PFSK-1 (cell line): ENCODE measurements around the gene POU2F1.

Experiments
- FOXP2 ChIP-seq: optimal IDR thresholded peaks from 2 replicates; pipeline ENCODE3; 2011; ENCODE audit warnings: borderline replicate concordance, control low read depth, inconsistent platforms; ENCODE audit not compliant: insufficient read depth; ENCODE audit errors: extremely low read length, extremely low read depth
- POLR2AphosphoS5 ChIP-seq: IDR thresholded peaks from 2 replicates; pipeline ENCODE4 v1.6.1; 2012; ENCODE audit warnings: low read depth, mild to moderate bottlenecking, control low read depth, low read length, moderate library complexity
- SIN3A ChIP-seq: IDR thresholded peaks from 2 replicates; pipeline ENCODE4 v1.6.1; 2012; ENCODE audit warnings: mild to moderate bottlenecking, low read length, moderate library complexity, borderline replicate concordance; ENCODE audit not compliant: insufficient read depth
- TAF1 ChIP-seq: IDR thresholded peaks from 2 replicates; pipeline ENCODE4 v1.6.1; 2012; ENCODE audit warnings: low read length, control low read depth, borderline replicate concordance; ENCODE audit not compliant: insufficient read depth
- TF ChIP-seq, protein P1 (sequence below), 2 experiments: IDR thresholded peaks; 2 replicates each; pipeline versions ENCODE4 v1.6.1 to v1.8.0; 2011 to 2012; ENCODE audit warnings: low read depth in 2 of 2, low read length in 2 of 2, control low read depth in 1 of 2, inconsistent platforms in 1 of 2, mild to moderate bottlenecking in 1 of 2, moderate library complexity in 1 of 2; ENCODE audit not compliant: insufficient read depth in 1 of 2

Gene POU2F1

GRCh38 chr1:167178831-167179230 lies 41.9 kb upstream of the POU2F1 start:
- TF ChIP-seq SIN3A (no peak), TAF1 (no peak), FOXP2 (no peak), POLR2AphosphoS5 (no peak)
- TF ChIP-seq, protein P1, sequence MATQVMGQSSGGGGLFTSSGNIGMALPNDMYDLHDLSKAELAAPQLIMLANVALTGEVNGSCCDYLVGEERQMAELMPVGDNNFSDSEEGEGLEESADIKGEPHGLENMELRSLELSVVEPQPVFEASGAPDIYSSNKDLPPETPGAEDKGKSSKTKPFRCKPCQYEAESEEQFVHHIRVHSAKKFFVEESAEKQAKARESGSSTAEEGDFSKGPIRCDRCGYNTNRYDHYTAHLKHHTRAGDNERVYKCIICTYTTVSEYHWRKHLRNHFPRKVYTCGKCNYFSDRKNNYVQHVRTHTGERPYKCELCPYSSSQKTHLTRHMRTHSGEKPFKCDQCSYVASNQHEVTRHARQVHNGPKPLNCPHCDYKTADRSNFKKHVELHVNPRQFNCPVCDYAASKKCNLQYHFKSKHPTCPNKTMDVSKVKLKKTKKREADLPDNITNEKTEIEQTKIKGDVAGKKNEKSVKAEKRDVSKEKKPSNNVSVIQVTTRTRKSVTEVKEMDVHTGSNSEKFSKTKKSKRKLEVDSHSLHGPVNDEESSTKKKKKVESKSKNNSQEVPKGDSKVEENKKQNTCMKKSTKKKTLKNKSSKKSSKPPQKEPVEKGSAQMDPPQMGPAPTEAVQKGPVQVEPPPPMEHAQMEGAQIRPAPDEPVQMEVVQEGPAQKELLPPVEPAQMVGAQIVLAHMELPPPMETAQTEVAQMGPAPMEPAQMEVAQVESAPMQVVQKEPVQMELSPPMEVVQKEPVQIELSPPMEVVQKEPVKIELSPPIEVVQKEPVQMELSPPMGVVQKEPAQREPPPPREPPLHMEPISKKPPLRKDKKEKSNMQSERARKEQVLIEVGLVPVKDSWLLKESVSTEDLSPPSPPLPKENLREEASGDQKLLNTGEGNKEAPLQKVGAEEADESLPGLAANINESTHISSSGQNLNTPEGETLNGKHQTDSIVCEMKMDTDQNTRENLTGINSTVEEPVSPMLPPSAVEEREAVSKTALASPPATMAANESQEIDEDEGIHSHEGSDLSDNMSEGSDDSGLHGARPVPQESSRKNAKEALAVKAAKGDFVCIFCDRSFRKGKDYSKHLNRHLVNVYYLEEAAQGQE (IDR thresholded peaks at IDR 0.05; ENCODE audit: insufficient read depth in 1 of 2, low read depth in 2 of 2, low read length in 2 of 2), result no peak

GRCh38 chr1:167182571-167183320 lies 37.9 kb upstream of the POU2F1 start:
- TF ChIP-seq, protein P1 (IDR thresholded peaks at IDR 0.05; ENCODE audit: insufficient read depth in 1 of 2, low read depth in 2 of 2, low read length in 2 of 2), result no peak
- no peak for TF ChIP-seq POLR2AphosphoS5
- no peak for TF ChIP-seq TAF1
- TF ChIP-seq FOXP2, result no peak
- no peak for TF ChIP-seq SIN3A

DNA sequence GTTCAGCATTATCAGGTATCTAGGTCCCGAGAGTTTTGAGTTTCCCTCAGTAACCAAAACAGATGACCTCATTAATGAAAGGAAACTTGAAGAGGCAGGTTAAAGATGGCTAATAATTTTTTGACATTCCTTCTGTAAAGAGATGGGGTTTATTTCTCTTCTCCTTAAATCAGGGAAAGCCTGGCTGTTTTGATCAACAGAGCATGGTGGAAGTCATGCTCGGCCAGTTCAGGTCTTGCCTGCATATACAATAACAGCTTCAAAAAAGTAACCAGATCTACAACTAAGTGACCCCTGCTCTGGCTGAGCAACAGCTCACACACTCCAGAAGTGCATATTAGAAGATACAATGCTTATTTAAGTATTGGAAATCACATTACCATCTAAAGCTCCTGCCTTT lies 36.6 kb upstream of the POU2F1 start:
- TF ChIP-seq, protein P1 (IDR thresholded peaks at IDR 0.05; ENCODE audit: insufficient read depth in 1 of 2, low read depth in 2 of 2, low read length in 2 of 2), result no peak
- TF ChIP-seq POLR2AphosphoS5, result no peak
- TF ChIP-seq FOXP2, result no peak
- TF ChIP-seq SIN3A, result no peak

GRCh38 chr1:167185062-167185461 lies 35.6 kb upstream of the POU2F1 start:
- TF ChIP-seq SIN3A, result no peak
- TF ChIP-seq TAF1, result no peak
- TF ChIP-seq FOXP2, result no peak
- TF ChIP-seq POLR2AphosphoS5, result no peak
- TF ChIP-seq, protein P1 (IDR thresholded peaks at IDR 0.05; ENCODE audit: insufficient read depth in 1 of 2, low read depth in 2 of 2, low read length in 2 of 2), result no peak
